Thyroid gland (tissue), 4 donors: ENCODE results near the gene KMT2B.

Source experiments
- POLR2A ChIP-seq, 2 donors: fragments of 450-650 bp; IDR thresholded peaks; one replicate each; pipeline ENCODE4 v1.6.1; 2017; ENCODE audit warnings: antibody characterized with exemption in 2 of 2, mild to moderate bottlenecking in 2 of 2, moderate library complexity in 1 of 2
- TF ChIP-seq, protein P1 (sequence below), 6 experiments: fragments of 200-600 bp in 3 of 6; fragments of 450-650 bp in 3 of 6; sonication (generic) in 3 of 6; IDR thresholded peaks; one replicate each; pipeline ENCODE4 v1.5.1; 2016 to 2019; ENCODE audit warnings: antibody characterized with exemption in 6 of 6, mild to moderate bottlenecking in 2 of 6, inconsistent platforms in 1 of 6, moderate library complexity in 1 of 6

DNA sequence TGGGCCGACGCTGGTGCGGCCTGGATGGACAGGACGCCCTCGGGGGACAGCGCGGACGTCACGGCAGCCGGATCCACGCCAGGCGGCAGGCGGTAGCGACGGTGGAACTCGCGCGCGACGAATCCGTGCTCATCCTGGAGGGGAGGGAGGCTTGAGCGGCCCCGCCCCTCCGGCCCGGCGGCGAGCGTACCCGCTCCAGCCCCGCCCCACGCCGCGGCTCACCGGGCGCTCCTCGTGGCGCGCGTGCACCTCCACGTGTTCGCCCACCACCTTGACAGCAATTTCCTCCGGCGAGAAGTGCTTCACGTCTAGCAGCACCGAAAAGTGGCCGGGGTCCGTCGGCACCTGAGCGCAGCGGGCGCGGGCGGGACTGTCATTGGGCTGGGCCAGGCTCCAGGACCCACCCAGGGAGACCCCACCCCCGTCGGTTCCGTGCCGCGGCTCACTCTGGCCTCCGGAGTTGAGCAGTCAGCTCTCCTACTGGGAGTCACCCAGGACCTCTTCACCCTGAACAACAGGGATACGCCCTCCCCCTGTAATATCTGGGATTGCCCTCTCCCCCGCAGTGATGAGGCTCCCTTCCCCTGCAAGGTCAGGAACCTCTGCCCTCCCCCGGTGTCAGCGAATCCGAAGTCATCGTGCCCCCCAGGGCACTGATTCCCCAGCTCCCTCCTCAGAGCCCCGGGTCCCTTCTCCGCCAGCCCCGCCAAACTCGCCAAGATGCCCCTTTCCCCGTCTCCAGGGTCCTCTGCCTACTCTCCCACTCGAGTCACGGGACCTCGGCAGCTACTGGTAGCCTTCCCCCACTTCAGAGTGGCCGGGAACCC, 38.0 kb downstream of the KMT2B start:
- TF ChIP-seq, protein P1, sequence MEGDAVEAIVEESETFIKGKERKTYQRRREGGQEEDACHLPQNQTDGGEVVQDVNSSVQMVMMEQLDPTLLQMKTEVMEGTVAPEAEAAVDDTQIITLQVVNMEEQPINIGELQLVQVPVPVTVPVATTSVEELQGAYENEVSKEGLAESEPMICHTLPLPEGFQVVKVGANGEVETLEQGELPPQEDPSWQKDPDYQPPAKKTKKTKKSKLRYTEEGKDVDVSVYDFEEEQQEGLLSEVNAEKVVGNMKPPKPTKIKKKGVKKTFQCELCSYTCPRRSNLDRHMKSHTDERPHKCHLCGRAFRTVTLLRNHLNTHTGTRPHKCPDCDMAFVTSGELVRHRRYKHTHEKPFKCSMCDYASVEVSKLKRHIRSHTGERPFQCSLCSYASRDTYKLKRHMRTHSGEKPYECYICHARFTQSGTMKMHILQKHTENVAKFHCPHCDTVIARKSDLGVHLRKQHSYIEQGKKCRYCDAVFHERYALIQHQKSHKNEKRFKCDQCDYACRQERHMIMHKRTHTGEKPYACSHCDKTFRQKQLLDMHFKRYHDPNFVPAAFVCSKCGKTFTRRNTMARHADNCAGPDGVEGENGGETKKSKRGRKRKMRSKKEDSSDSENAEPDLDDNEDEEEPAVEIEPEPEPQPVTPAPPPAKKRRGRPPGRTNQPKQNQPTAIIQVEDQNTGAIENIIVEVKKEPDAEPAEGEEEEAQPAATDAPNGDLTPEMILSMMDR (IDR thresholded peaks at IDR 0.05): no peak
- TF ChIP-seq POLR2A (IDR thresholded peaks at IDR 0.05): no peak
